Left ventricle myocardium inferior (tissue), 1 donor: ENCODE measurements around the gene MINK1. TPM values are rescaled to one million over a fixed set of nuclear protein-coding genes. Genes with fewer than 3 reads are reported as not detected.

ENCODE experiments used
- DNase-seq: peaks from one replicate; pipeline ENCODE4 v3.0.0-alpha.2; 2020
- H3K27ac ChIP-seq: fragments of 200-600 bp; replicated peaks from 2 replicates; pipeline ENCODE4 v1.8.0; 2021
- H3K27me3 ChIP-seq: fragments of 200-600 bp; 2 replicates; pipeline ENCODE4 v1.8.0; 2021; ENCODE audit warnings: low read depth
- H3K36me3 ChIP-seq: fragments of 200-600 bp; 2 replicates; pipeline ENCODE4 v1.8.0; 2021
- H3K4me1 ChIP-seq: fragments of 200-600 bp; 2 replicates; pipeline ENCODE4 v1.8.0; 2021
- H3K4me3 ChIP-seq: fragments of 200-600 bp; 2 replicates; pipeline ENCODE4 v1.8.0; 2021; ENCODE audit warnings: mild to moderate bottlenecking, moderate library complexity
- H3K9me3 ChIP-seq: fragments of 200-600 bp; replicated peaks from 2 replicates; pipeline ENCODE4 v1.8.0; 2021
- intact Hi-C: fragments of 100-400 bp; cut with micrococcal nuclease; formaldehyde crosslinking; loops from one replicate; pipeline ENCODE4 v1.11.0; 2022
- total RNA-seq: library from RNA; stranded (reverse); fragmentation: NEBNext Ultra II Directional; extraction: Animal tissue kit (Norgen Biotek cat#: 25700); gene quantifications from one replicate; pipeline ENCODE4 v1.2.1, GENCODE V29; 2021
- TF ChIP-seq, protein P1 (sequence below): fragments of 200-600 bp; IDR thresholded peaks from 2 replicates; pipeline ENCODE4 v1.8.0; 2021; ENCODE audit warnings: antibody characterized with exemption, mild to moderate bottlenecking, borderline replicate concordance
- donor health status: DM: no; HTN: yes; CAD: no; lungs with severe emphysema.

Gene MINK1
- total RNA-seq, 1 donor from 2014 or later: 50.9 TPM

- TF ChIP-seq, protein P1, sequence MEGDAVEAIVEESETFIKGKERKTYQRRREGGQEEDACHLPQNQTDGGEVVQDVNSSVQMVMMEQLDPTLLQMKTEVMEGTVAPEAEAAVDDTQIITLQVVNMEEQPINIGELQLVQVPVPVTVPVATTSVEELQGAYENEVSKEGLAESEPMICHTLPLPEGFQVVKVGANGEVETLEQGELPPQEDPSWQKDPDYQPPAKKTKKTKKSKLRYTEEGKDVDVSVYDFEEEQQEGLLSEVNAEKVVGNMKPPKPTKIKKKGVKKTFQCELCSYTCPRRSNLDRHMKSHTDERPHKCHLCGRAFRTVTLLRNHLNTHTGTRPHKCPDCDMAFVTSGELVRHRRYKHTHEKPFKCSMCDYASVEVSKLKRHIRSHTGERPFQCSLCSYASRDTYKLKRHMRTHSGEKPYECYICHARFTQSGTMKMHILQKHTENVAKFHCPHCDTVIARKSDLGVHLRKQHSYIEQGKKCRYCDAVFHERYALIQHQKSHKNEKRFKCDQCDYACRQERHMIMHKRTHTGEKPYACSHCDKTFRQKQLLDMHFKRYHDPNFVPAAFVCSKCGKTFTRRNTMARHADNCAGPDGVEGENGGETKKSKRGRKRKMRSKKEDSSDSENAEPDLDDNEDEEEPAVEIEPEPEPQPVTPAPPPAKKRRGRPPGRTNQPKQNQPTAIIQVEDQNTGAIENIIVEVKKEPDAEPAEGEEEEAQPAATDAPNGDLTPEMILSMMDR: no peak
- Histone ChIP-seq H3K9me3 (no peaks in the 10 kb centered on the region), H3K4me3 (peak overlapping the region; percentile 99), H3K36me3 (peaks cover 51% of the 10 kb centered on the region), H3K4me1 (peaks cover 92% of the 10 kb centered on the region), H3K27ac (peak overlapping the region; percentile 100), H3K27me3 (no peaks in the 10 kb centered on the region)
- intact Hi-C loops: no loop called here
- DNase-seq: peak; percentile 72
Observed at GRCh38 chr17:4945176-4945943, 112.2 kb downstream of the MINK1 start.

DNA sequence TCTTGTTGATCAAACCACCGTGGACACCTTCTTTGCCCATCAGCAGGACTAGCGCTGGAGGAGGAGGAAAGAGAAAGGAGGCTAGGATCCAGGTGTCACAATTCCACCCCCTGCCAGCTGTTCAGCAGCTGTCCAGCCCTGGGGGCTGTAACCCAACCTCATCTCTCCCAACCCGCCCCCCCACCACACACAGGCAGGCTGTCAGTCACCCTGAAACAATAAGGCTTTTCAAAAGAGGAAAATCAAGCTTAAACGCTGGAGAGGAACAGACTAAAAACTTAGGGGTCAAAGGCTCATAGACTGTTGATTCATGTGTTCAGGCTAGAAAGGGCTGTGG is 112.8 kb downstream of the MINK1 start:
- TF ChIP-seq, protein P1: no peak
- peak overlapping the region; percentile 100 for H3K27ac ChIP-seq
- peaks cover 51% of the 10 kb centered on the region for H3K36me3 ChIP-seq
- peak overlapping the region; percentile 99 for H3K4me3 ChIP-seq
- H3K9me3 ChIP-seq: no peaks in the 10 kb centered on the region
- intact Hi-C loops: no loop called here
- DNase-seq: no peak
- H3K4me1 ChIP-seq: peaks cover 92% of the 10 kb centered on the region
- H3K27me3 ChIP-seq: no peaks in the 10 kb centered on the region

DNA sequence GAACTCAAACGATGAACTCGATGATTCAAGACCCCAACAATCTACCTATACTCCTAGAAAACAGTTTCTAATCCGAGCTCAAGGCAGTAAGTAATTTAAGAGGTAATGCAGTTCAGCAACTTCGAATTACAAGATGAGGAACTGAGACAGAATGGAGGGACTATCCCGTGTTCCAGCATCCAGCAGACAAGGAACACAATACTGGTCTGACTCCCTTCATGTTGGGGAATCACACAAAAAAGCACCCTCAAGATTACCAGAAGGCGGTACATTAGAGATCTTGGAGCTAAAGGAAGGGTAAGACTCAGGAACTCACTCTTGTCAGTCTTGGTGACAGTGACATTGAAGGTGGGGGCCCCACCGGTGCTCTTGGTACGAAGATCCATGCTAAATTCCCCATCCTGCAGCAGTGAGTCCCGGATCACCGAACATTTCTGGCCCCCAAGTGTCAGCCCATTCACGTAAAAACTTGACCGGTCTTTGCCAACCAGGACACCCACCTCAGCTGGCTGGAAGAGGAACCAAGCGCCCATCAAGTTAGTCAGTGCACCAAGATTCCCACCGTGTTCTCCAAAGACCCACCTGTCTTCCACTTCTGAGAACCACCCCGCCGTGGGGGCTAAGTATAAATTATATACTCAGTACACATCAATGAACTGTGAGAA is 113.3 kb downstream of the MINK1 start:
- Histone ChIP-seq H3K27me3 (no peaks in the 10 kb centered on the region), H3K27ac (peak overlapping the region; percentile 100), H3K9me3 (no peaks in the 10 kb centered on the region), H3K36me3 (peaks cover 51% of the 10 kb centered on the region), H3K4me3 (peak overlapping the region; percentile 99), H3K4me1 (peaks cover 90% of the 10 kb centered on the region)
- no peak for DNase-seq
- intact Hi-C loops: no loop called here
- TF ChIP-seq, protein P1: no peak

GRCh38 chr17:4947010-4947410 is 113.9 kb downstream of the MINK1 start:
- no peak for DNase-seq
- Histone ChIP-seq H3K4me1 (peaks cover 84% of the 10 kb centered on the region), H3K4me3 (peak overlapping the region; percentile 99), H3K27me3 (no peaks in the 10 kb centered on the region), H3K9me3 (no peaks in the 10 kb centered on the region), H3K36me3 (peaks cover 48% of the 10 kb centered on the region), H3K27ac (peak overlapping the region; percentile 100)
- intact Hi-C loops: no loop called here
- TF ChIP-seq, protein P1: no peak

Other genes starting within 250 kb of the MINK1 start
- 33.4 TPM for gene SMTNL2, start 248.8 kb upstream of the MINK1 start, total RNA-seq
- 0.33 TPM for gene ALOX15, start 191.7 kb upstream of the MINK1 start, total RNA-seq
- 37.1 TPM for gene PELP1, start 129.2 kb upstream of the MINK1 start, total RNA-seq
- 28.1 TPM for gene ARRB2, start 122.7 kb upstream of the MINK1 start, total RNA-seq
- 18.0 TPM for gene MED11, start 101.9 kb upstream of the MINK1 start, total RNA-seq
- gene ZMYND15, start 93.5 kb upstream of the MINK1 start, total RNA-seq: 0.08 TPM
- gene CXCL16, start 93.4 kb upstream of the MINK1 start, total RNA-seq: 3.1 TPM
- gene TM4SF5, start 61.5 kb upstream of the MINK1 start, total RNA-seq: not detected
- 0.63 TPM for gene VMO1, start 47.0 kb upstream of the MINK1 start, total RNA-seq
- gene GLTPD2, start 44.4 kb upstream of the MINK1 start, total RNA-seq: not detected
- 183 TPM for gene PSMB6, start 37.2 kb upstream of the MINK1 start, total RNA-seq
- gene PLD2, start 26.2 kb upstream of the MINK1 start, total RNA-seq: 11.2 TPM
- 0.80 TPM for gene C17orf107, start 66.2 kb downstream of the MINK1 start, total RNA-seq
- 1.5 TPM for gene CHRNE, start 69.8 kb downstream of the MINK1 start, total RNA-seq
- 0.22 TPM for gene GP1BA, start 98.9 kb downstream of the MINK1 start, total RNA-seq
- 219 TPM for gene SLC25A11, start 106.7 kb downstream of the MINK1 start, total RNA-seq
- gene RNF167, start 106.9 kb downstream of the MINK1 start, total RNA-seq: 90.7 TPM
- gene PFN1, start 115.2 kb downstream of the MINK1 start, total RNA-seq: 182 TPM
- gene ENO3, start 117.8 kb downstream of the MINK1 start, total RNA-seq: 827 TPM
- gene SPAG7, start 134.5 kb downstream of the MINK1 start, total RNA-seq: 158 TPM
- 33.8 TPM for gene CAMTA2, start 154.3 kb downstream of the MINK1 start, total RNA-seq
- gene INCA1, start 164.2 kb downstream of the MINK1 start, total RNA-seq: 3.1 TPM
- gene KIF1C, start 164.6 kb downstream of the MINK1 start, total RNA-seq: 686 TPM
- not detected for gene SLC52A1, start 202.1 kb downstream of the MINK1 start, total RNA-seq
- gene ZFP3, start 245.1 kb downstream of the MINK1 start, total RNA-seq: 11.0 TPM